ENCODE results near the gene BICRAL. TPM values are rescaled to one million over a fixed set of nuclear protein-coding genes. Genes with fewer than 3 reads are reported as not detected.

BICRAL gene
- total and polyA plus RNA-seq, 9 of the 15 experiments (the other 6 are each of a cell fraction or from before 2014, with no cell fraction given) = 1.2 to 11.9 (median 5.6) TPM

DNA sequence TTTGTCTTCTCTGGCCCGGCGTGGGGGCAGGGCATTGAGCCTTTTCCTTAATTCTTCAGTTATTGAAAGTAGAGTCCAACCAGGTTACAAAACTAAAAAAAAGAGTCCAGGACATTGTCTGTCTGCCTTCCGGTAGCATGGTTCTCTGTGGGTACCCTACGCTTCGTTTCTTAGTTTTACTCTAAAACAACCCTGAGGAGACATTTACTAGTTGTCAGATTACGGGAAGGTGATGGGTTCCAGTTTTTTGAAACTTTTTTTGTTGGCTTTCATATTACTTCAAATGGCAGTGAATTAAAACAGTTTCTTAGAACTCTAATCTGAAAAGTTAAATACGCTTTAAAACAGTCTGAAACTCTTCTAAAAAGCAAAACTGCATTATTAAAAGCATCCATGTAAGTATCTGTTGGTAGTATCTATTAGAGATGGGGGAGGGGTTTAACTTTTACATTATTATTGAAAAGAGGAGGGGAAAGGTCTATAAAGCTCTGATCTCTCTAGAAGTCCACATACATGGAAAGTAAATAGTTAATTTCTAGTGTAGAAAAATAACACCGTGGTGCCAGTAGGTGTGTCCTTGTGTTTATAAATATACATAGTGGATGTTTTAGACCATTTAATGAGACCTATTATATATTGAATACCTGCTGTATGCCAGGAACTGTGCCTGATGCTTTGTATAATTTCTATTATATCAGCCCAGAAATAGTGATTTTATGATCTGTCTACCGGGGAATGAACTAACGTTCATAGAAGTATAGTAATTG is 2.2 kb downstream of the BICRAL start (continued):
- TF ChIP-seq CAMTA2 (CRISPR knock-in tag; conservative IDR thresholded peaks at IDR 0.05) = no peak
- TF ChIP-seq DMBX1 (CRISPR knock-in tag; IDR thresholded peaks at IDR 0.05; ENCODE audit: borderline replicate concordance) = no peak
- TF ChIP-seq ZNF324 (CRISPR knock-in tag; IDR thresholded peaks at IDR 0.05) = no peak
- TF ChIP-seq BRD9 (IDR thresholded peaks at IDR 0.05; ENCODE audit: low read depth, partially characterized antibody) = peak; percentile 25
- TF ChIP-seq POU5F1 (IDR thresholded peaks at IDR 0.05; ENCODE audit: borderline replicate concordance, low read depth, low read length, partially characterized antibody) = no peak
- no peak for TF ChIP-seq ZSCAN32 (CRISPR knock-in tag; IDR thresholded peaks at IDR 0.05)
- TF ChIP-seq HSF4 (CRISPR knock-in tag; IDR thresholded peaks at IDR 0.05; ENCODE audit: borderline replicate concordance) = no peak
- no peak for TF ChIP-seq ZNF41 (CRISPR knock-in tag; conservative IDR thresholded peaks at IDR 0.05)
- TF ChIP-seq ZNF583 (CRISPR knock-in tag; IDR thresholded peaks at IDR 0.05) = no peak
- TF ChIP-seq, protein P1, sequence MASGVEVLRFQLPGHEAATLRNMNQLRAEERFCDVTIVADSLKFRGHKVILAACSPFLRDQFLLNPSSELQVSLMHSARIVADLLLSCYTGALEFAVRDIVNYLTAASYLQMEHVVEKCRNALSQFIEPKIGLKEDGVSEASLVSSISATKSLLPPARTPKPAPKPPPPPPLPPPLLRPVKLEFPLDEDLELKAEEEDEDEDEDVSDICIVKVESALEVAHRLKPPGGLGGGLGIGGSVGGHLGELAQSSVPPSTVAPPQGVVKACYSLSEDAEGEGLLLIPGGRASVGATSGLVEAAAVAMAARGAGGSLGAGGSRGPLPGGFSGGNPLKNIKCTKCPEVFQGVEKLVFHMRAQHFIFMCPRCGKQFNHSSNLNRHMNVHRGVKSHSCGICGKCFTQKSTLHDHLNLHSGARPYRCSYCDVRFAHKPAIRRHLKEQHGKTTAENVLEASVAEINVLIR (CRISPR knock-in tag; IDR thresholded peaks at IDR 0.05) = no peak
- TF ChIP-seq PPARD (CRISPR knock-in tag; IDR thresholded peaks at IDR 0.05) = no peak
- no peak for TF ChIP-seq ZSCAN29 (IDR thresholded peaks at IDR 0.05)
- no peak for TF ChIP-seq TAF15 (IDR thresholded peaks at IDR 0.05; ENCODE audit: low read depth, low read length)
- TF ChIP-seq SMAD3 (CRISPR knock-in tag; conservative IDR thresholded peaks at IDR 0.05) = no peak
- TF ChIP-seq DACH1 (IDR thresholded peaks at IDR 0.05; ENCODE audit: partially characterized antibody) = no peak
- TF ChIP-seq SMAD2 (IDR thresholded peaks at IDR 0.05; ENCODE audit: low read depth, low read length) = no peak
- TF ChIP-seq, protein P2, sequence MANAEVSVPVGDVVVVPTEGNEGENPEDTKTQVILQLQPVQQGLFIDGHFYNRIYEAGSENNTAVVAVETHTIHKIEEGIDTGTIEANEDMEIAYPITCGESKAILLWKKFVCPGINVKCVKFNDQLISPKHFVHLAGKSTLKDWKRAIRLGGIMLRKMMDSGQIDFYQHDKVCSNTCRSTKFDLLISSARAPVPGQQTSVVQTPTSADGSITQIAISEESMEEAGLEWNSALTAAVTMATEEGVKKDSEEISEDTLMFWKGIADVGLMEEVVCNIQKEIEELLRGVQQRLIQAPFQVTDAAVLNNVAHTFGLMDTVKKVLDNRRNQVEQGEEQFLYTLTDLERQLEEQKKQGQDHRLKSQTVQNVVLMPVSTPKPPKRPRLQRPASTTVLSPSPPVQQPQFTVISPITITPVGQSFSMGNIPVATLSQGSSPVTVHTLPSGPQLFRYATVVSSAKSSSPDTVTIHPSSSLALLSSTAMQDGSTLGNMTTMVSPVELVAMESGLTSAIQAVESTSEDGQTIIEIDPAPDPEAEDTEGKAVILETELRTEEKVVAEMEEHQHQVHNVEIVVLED (CRISPR knock-in tag; IDR thresholded peaks at IDR 0.05) = no peak
- no peak for TF ChIP-seq ZNF174 (CRISPR knock-in tag; IDR thresholded peaks at IDR 0.05)
- TF ChIP-seq POLR2A (conservative IDR thresholded peaks at IDR 0.05) = 0 out of 2 replicates have a peak, but pooled peaks have one; percentile 26
- TF ChIP-seq CCAR2 (IDR thresholded peaks at IDR 0.05; ENCODE audit: low read depth, low read length) = no peak
- TF ChIP-seq ELF1 (tag; IDR thresholded peaks at IDR 0.05) = peak; percentile 32; the same call in 1 of the 2 replicates
- no peak; the same call in 1 of the 2 replicates for TF ChIP-seq SP1 (CRISPR knock-in tag; IDR thresholded peaks at IDR 0.05)
- TF ChIP-seq PYGO2 (tag; IDR thresholded peaks at IDR 0.05) = no peak
- no peak for TF ChIP-seq MAZ (CRISPR knock-in tag; conservative IDR thresholded peaks at IDR 0.05 in 1 of 2, IDR thresholded peaks at IDR 0.05 in 1 of 2)
- TF ChIP-seq RBM25 (IDR thresholded peaks at IDR 0.05; ENCODE audit: low read depth, low read length, severe bottlenecking) = no peak
- TF ChIP-seq DDX20 (tag; IDR thresholded peaks at IDR 0.05; ENCODE audit: low read depth) = no peak
- peak; percentile 66 for TF ChIP-seq POLR2H (tag; IDR thresholded peaks at IDR 0.05; ENCODE audit: low read depth)
- TF ChIP-seq BRF1 (IDR thresholded peaks at IDR 0.05; ENCODE audit: borderline replicate concordance, extremely low read depth, insufficient read length) = no peak
- 0 out of 2 replicates have a peak, but pooled peaks have one; percentile 35 for TF ChIP-seq NFATC3 (IDR thresholded peaks at IDR 0.05)
- no peak for TF ChIP-seq HNRNPK (IDR thresholded peaks at IDR 0.05; ENCODE audit: low read depth, low read length, poor library complexity, severe bottlenecking)

Measured in K562 (cell line).